DOHH2 (cell line): Measurements from ENCODE around the gene ALG2.

Source experiments
- H3F3A ChIP-seq: fragments of 200-600 bp; sonication (generic), shearing (Covaris generic); 2 replicates; pipeline ENCODE4 v1.6.0; 2016; ENCODE audit warnings: antibody characterized with exemption, mild to moderate bottlenecking; ENCODE audit not compliant: control insufficient read depth, insufficient read depth
- H3K27ac ChIP-seq: fragments of 200-600 bp; sonication (generic); 2 replicates; pipeline ENCODE4 v1.5.1; 2014; ENCODE audit warnings: low read depth, mild to moderate bottlenecking, low read length, moderate library complexity
- H3K27me3 ChIP-seq: fragments of 200-600 bp; sonication (generic); 2 replicates; pipeline ENCODE4 v1.6.1; 2014; ENCODE audit warnings: mild to moderate bottlenecking, low read length, mixed read lengths; ENCODE audit not compliant: control insufficient read depth
- H3K36me3 ChIP-seq: fragments of 200-600 bp; sonication (generic); 2 replicates; pipeline ENCODE4 v1.6.1; 2014; ENCODE audit warnings: mild to moderate bottlenecking, low read length, moderate library complexity, mixed read lengths; ENCODE audit not compliant: control insufficient read depth
- H3K4me1 ChIP-seq: fragments of 200-600 bp; sonication (generic); 2 replicates; pipeline ENCODE4 v1.6.1; 2014; ENCODE audit warnings: mild to moderate bottlenecking, low read length, mixed read lengths; ENCODE audit not compliant: control insufficient read depth
- H3K4me2 ChIP-seq: fragments of 200-600 bp; sonication (generic); 2 replicates; pipeline ENCODE4 v1.6.0; 2014; ENCODE audit warnings: mild to moderate bottlenecking, low read length, moderate library complexity
- H3K4me3 ChIP-seq: fragments of 200-600 bp; sonication (generic); 2 replicates; pipeline ENCODE4 v1.5.1; 2014; ENCODE audit warnings: mild to moderate bottlenecking, low read length, mixed read lengths
- H3K79me2 ChIP-seq: fragments of 200-600 bp; sonication (generic); 2 replicates; pipeline ENCODE4 v1.6.1; 2014; ENCODE audit warnings: mild to moderate bottlenecking, low read length, mixed read lengths; ENCODE audit not compliant: control insufficient read depth
- H3K9me2 ChIP-seq: fragments of 200-600 bp; sonication (generic); replicated peaks from 2 replicates; pipeline ENCODE4 v1.6.1; 2014; ENCODE audit warnings: mild to moderate bottlenecking, low read length, mixed read lengths; ENCODE audit not compliant: control insufficient read depth
- H3K9me3 ChIP-seq: fragments of 200-600 bp; sonication (generic); 2 replicates; pipeline ENCODE4 v1.6.1; 2014; ENCODE audit warnings: antibody characterized with exemption, low read length, mixed read lengths; ENCODE audit not compliant: control insufficient read depth, insufficient read depth
- H4K20me1 ChIP-seq: fragments of 200-600 bp; sonication (generic); 2 replicates; pipeline ENCODE4 v1.6.0; 2014; ENCODE audit warnings: low read depth, mild to moderate bottlenecking, antibody characterized with exemption, low read length, moderate library complexity; ENCODE audit not compliant: control insufficient read depth, insufficient read depth
- EZH2phosphoT487 ChIP-seq: fragments of 200-600 bp; sonication (generic); IDR thresholded peaks from 2 replicates; pipeline ENCODE4 v1.6.1; 2017; ENCODE audit warnings: borderline replicate concordance, mild to moderate bottlenecking, antibody characterized with exemption, low read length, moderate library complexity, mixed read lengths
- TF ChIP-seq, protein P1 (sequence below): fragments of 200-600 bp; sonication (generic); IDR thresholded peaks from one replicate; pipeline ENCODE4 v1.5.1; 2014; ENCODE audit warnings: antibody characterized with exemption, mild to moderate bottlenecking, low read depth, low read length; ENCODE audit not compliant: poor library complexity, severe bottlenecking

The ALG2 gene

GRCh38 chr9:99189186-99189585 lies 32.6 kb downstream of the ALG2 start:
- no peak overlapping the region for H3K4me3 ChIP-seq
- H3K4me1 ChIP-seq: peaks cover 23% of the 10 kb centered on the region
- H3K36me3 ChIP-seq: no peaks in the 10 kb centered on the region
- no peak overlapping the region for H3K27ac ChIP-seq
- no peaks in the 10 kb centered on the region for H3K79me2 ChIP-seq
- H3K9me3 ChIP-seq: no peaks in the 10 kb centered on the region
- H3K27me3 ChIP-seq: peaks cover 12% of the 10 kb centered on the region
- no peaks in the 10 kb centered on the region for H3K9me2 ChIP-seq
- no peaks in the 10 kb centered on the region for H4K20me1 ChIP-seq
- TF ChIP-seq, protein P1, sequence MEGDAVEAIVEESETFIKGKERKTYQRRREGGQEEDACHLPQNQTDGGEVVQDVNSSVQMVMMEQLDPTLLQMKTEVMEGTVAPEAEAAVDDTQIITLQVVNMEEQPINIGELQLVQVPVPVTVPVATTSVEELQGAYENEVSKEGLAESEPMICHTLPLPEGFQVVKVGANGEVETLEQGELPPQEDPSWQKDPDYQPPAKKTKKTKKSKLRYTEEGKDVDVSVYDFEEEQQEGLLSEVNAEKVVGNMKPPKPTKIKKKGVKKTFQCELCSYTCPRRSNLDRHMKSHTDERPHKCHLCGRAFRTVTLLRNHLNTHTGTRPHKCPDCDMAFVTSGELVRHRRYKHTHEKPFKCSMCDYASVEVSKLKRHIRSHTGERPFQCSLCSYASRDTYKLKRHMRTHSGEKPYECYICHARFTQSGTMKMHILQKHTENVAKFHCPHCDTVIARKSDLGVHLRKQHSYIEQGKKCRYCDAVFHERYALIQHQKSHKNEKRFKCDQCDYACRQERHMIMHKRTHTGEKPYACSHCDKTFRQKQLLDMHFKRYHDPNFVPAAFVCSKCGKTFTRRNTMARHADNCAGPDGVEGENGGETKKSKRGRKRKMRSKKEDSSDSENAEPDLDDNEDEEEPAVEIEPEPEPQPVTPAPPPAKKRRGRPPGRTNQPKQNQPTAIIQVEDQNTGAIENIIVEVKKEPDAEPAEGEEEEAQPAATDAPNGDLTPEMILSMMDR: no peak
- TF ChIP-seq EZH2phosphoT487: no peak
- H3K4me2 ChIP-seq: no peak overlapping the region
- no peaks in the 10 kb centered on the region for H3F3A ChIP-seq

- Histone ChIP-seq H3K9me3 (no peaks in the 10 kb centered on the region), H3K36me3 (no peaks in the 10 kb centered on the region), H3K4me2 (peak overlapping the region; percentile 36), H3K27ac (no peak overlapping the region), H3K4me3 (no peak overlapping the region; the same call in 1 of the 2 replicates), H3K9me2 (no peaks in the 10 kb centered on the region), H3F3A (no peaks in the 10 kb centered on the region), H3K4me1 (peaks cover 33% of the 10 kb centered on the region), H3K27me3 (no peaks in the 10 kb centered on the region), H3K79me2 (no peaks in the 10 kb centered on the region), H4K20me1 (no peaks in the 10 kb centered on the region)
- TF ChIP-seq, protein P1: no peak
- no peak for TF ChIP-seq EZH2phosphoT487
Observed at GRCh38 chr9:99187311-99187710, 34.4 kb downstream of the ALG2 start.

DNA sequence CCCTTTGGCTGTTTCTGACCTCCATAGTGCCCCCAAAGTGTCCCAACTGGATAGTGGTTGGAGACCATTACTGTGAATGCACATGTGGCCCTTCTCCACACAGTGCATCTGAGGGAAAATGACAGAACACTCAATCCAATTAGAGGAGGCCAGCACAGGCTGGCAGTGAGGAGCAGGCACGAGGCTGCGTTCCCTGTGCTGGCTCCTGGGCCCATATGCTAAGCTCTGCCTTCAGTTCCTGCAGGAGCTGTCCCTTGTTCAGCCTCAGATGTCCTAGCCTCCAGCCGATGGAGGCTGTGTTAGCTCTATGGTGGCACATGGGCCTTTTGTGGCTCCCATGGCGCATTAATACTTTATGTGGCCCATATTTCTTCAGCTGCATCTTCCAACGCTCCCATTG lies 35.8 kb downstream of the ALG2 start:
- Histone ChIP-seq H3K9me2 (no peaks in the 10 kb centered on the region), H3K4me2 (no peak overlapping the region)

More for the DNA sequence above, 35.8 kb downstream of the ALG2 start:
- H3K79me2 ChIP-seq: no peaks in the 10 kb centered on the region
- H3K27me3 ChIP-seq: no peaks in the 10 kb centered on the region
- H3K4me3 ChIP-seq: no peak overlapping the region
- no peaks in the 10 kb centered on the region for H3K36me3 ChIP-seq
- H3K9me3 ChIP-seq: no peaks in the 10 kb centered on the region
- no peaks in the 10 kb centered on the region for H4K20me1 ChIP-seq
- H3K4me1 ChIP-seq: peaks cover 47% of the 10 kb centered on the region
- H3K27ac ChIP-seq: no peak overlapping the region
- TF ChIP-seq, protein P1: no peak
- H3F3A ChIP-seq: no peaks in the 10 kb centered on the region
